ENCODE data around the gene SCNN1A. TPM values are rescaled to one million over a fixed set of nuclear protein-coding genes. Genes with fewer than 3 reads are reported as not detected.

SCNN1A gene
- total RNA-seq, 1 experiment from 2014 or later = 549 TPM

DNA sequence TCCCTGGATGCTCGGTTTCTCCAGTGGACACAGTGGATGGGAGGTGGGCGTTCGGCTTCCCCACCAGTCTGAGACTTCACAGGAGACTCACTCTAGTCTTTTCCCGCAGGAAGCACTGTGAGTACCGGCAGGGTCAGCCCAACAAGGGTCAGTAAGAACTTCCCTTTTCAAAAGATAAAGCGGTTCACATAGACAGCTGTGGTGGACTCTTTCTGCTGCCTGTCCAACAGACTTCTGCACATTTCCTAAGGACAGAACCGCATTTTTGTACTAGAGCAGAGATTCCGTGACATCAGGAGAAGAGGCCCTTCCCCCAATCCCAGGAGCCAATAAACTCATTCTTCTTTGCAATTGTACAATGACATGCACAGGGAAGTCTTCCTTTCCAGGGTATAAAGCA is 19.0 kb upstream of the SCNN1A start:
- Histone ChIP-seq H3K9me2 (ENCODE audit: insufficient read depth) (no peaks in the 10 kb centered on the region), H2AFZ (no peak overlapping the region), H3K27ac (no peak overlapping the region), H3K4me3 (no peak overlapping the region), H3K4me1 (replicated peaks; ENCODE audit: insufficient read depth) (no peaks in the 10 kb centered on the region), H3K36me3 (ENCODE audit: low read depth) (peaks cover 13% of the 10 kb centered on the region), H4K20me1 (ENCODE audit: insufficient read depth) (no peaks in the 10 kb centered on the region; the same call in 1 of the 2 replicates), H3F3A (ENCODE audit: insufficient read depth, low read depth) (peaks cover 57% of the 10 kb centered on the region), H3K79me2 (ENCODE audit: low read depth) (no peaks in the 10 kb centered on the region), H3K27me3 (ENCODE audit: insufficient read depth, low read depth) (no peaks in the 10 kb centered on the region), H3K9me3 (ENCODE audit: insufficient read depth, low read depth) (no peaks in the 10 kb centered on the region), H3K4me2 (no peak overlapping the region)
- BruUV-seq (replicated peaks) = TSS peak; percentile 2
- TF ChIP-seq, protein P1, sequence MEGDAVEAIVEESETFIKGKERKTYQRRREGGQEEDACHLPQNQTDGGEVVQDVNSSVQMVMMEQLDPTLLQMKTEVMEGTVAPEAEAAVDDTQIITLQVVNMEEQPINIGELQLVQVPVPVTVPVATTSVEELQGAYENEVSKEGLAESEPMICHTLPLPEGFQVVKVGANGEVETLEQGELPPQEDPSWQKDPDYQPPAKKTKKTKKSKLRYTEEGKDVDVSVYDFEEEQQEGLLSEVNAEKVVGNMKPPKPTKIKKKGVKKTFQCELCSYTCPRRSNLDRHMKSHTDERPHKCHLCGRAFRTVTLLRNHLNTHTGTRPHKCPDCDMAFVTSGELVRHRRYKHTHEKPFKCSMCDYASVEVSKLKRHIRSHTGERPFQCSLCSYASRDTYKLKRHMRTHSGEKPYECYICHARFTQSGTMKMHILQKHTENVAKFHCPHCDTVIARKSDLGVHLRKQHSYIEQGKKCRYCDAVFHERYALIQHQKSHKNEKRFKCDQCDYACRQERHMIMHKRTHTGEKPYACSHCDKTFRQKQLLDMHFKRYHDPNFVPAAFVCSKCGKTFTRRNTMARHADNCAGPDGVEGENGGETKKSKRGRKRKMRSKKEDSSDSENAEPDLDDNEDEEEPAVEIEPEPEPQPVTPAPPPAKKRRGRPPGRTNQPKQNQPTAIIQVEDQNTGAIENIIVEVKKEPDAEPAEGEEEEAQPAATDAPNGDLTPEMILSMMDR (conservative IDR thresholded peaks at IDR 0.05) = no peak
- no peak for TF ChIP-seq EZH2 (IDR thresholded peaks at IDR 0.05; ENCODE audit: low read depth)
- POLR2A ChIA-PET (ENCODE audit: unreplicated experiment) = interaction anchor here (0.6 kb wide), 1 partner anchor 23 kb away, joined by 3 read pairs; no protein-coding TSS in a partner anchor
- DNase-seq = no peak
- intact Hi-C loops (cut with micrococcal nuclease; ENCODE audit: unreplicated experiment) = no loop called here
- CTCF ChIA-PET = no interaction called here

DNA sequence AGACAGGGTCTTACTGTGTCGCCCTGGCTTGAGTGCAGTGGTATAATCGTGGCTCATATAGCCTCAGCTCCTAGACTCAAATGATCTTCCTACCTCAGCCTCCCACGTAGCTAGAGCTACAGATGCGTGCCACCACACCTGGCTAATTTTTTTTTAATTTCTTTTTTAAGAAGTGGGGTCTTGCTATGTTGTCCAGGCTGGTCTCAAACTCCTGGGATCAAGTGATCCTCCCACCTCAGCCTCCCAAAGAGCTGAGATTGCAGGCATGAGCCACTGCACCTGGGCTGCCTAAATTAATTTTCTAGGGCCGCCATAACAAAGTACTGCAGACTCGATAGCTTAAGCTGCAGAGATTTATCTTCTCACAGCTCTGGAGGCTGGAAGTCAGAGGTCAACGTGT is 17.7 kb upstream of the SCNN1A start:
- Histone ChIP-seq H2AFZ (no peak overlapping the region), H3F3A (ENCODE audit: insufficient read depth, low read depth) (peaks cover 66% of the 10 kb centered on the region), H4K20me1 (ENCODE audit: insufficient read depth) (no peaks in the 10 kb centered on the region; the same call in 1 of the 2 replicates), H3K79me2 (ENCODE audit: low read depth) (peaks cover 6% of the 10 kb centered on the region; the same call in 1 of the 2 replicates), H3K4me2 (no peak overlapping the region), H3K36me3 (ENCODE audit: low read depth) (peaks cover 21% of the 10 kb centered on the region), H3K9me3 (ENCODE audit: insufficient read depth, low read depth) (no peaks in the 10 kb centered on the region), H3K27ac (no peak overlapping the region), H3K4me3 (no peak overlapping the region), H3K27me3 (ENCODE audit: insufficient read depth, low read depth) (no peaks in the 10 kb centered on the region), H3K9me2 (ENCODE audit: insufficient read depth) (no peaks in the 10 kb centered on the region), H3K4me1 (replicated peaks; ENCODE audit: insufficient read depth) (no peaks in the 10 kb centered on the region)
- BruUV-seq (replicated peaks) = no TSS peak
- TF ChIP-seq EZH2 (IDR thresholded peaks at IDR 0.05; ENCODE audit: low read depth) = no peak
- TF ChIP-seq, protein P1 (conservative IDR thresholded peaks at IDR 0.05) = no peak
- ChIA-PET CTCF (interaction anchor here (0.9 kb wide), 1 partner anchor 59 kb away, joined by 3 read pairs; no protein-coding TSS in a partner anchor), POLR2A (ENCODE audit: unreplicated experiment) (interaction anchor here (0.5 to 1.0 kb wide), 8 partner anchors 9 to 373 kb away, joined by 3 to 9 read pairs (median 4); partner anchors contain the start of genes LTBR and PTMS)
- intact Hi-C loops (cut with micrococcal nuclease; ENCODE audit: unreplicated experiment) = no loop called here
- no peak for DNase-seq

DNA sequence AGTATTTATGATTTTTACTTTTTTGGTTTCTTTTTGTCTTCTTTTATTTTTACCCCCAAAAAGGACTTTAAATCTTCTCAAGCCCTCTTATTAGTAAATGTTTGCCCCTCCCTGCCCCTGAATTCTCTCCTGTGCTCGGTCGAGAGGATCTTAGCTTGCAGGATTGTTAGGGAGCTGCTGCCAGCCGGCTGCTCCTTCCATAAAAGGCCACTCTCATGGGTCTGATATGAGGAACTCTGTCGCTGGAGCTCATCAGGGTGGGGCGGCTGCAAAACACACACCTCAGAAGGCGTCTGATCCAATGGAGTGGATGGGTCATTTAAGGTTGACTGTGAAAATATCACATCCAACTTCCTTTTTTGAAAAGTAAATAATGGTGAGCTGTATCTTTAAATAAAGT is 17.1 kb upstream of the SCNN1A start:
- Histone ChIP-seq H3K9me2 (ENCODE audit: insufficient read depth) (no peaks in the 10 kb centered on the region), H2AFZ (no peak overlapping the region), H3K9me3 (ENCODE audit: insufficient read depth, low read depth) (no peaks in the 10 kb centered on the region), H3K79me2 (ENCODE audit: low read depth) (peaks cover 12% of the 10 kb centered on the region), H3K4me2 (no peak overlapping the region), H3K4me1 (replicated peaks; ENCODE audit: insufficient read depth) (no peaks in the 10 kb centered on the region), H3K27me3 (ENCODE audit: insufficient read depth, low read depth) (no peaks in the 10 kb centered on the region), H3K27ac (no peak overlapping the region), H3F3A (ENCODE audit: insufficient read depth, low read depth) (peaks cover 66% of the 10 kb centered on the region), H4K20me1 (ENCODE audit: insufficient read depth) (peaks cover under 1% of the 10 kb centered on the region), H3K4me3 (no peak overlapping the region), H3K36me3 (ENCODE audit: low read depth) (peaks cover 27% of the 10 kb centered on the region)
- BruUV-seq (replicated peaks) = no TSS peak
- DNase-seq = peak in 1 of 2 experiments; percentile 35
- intact Hi-C loops (cut with micrococcal nuclease; ENCODE audit: unreplicated experiment) = no loop called here
- POLR2A ChIA-PET (ENCODE audit: unreplicated experiment) = interaction anchor here (0.5 to 1.0 kb wide), 10 partner anchors 9 to 374 kb away, joined by 3 to 9 read pairs (median 5); partner anchors contain the start of genes LTBR and PTMS
- TF ChIP-seq EZH2 (IDR thresholded peaks at IDR 0.05; ENCODE audit: low read depth) = no peak
- TF ChIP-seq, protein P1 (conservative IDR thresholded peaks at IDR 0.05) = no peak
- CTCF ChIA-PET = interaction anchor here (0.9 kb wide), 1 partner anchor 58 kb away, joined by 3 read pairs; no protein-coding TSS in a partner anchor

Measured in PC-9 (cell line).